HepG2 (cell line): ENCODE measurements around the gene KAZALD1.

Experiments used
- CHD2 ChIP-seq: IDR thresholded peaks from 2 replicates; pipeline ENCODE4 v1.6.1; 2011; ENCODE audit warnings: low read depth, low read length, improper control_type of control experiment
- CTCF ChIP-seq: sonication (generic); formaldehyde crosslinking; IDR thresholded peaks from 2 replicates; pipeline ENCODE4 v1.5.0; 2020; ENCODE audit warnings: mild to moderate bottlenecking, missing genetic modification reagents, moderate library complexity
- ELK4 ChIP-seq: sonication (generic); formaldehyde crosslinking; IDR thresholded peaks from 2 replicates; pipeline ENCODE4 v1.9.0; 2021; ENCODE audit warnings: missing genetic modification reagents, borderline replicate concordance
- HNF4A ChIP-seq: sonication (generic); formaldehyde crosslinking; IDR thresholded peaks from 2 replicates; pipeline ENCODE4 v1.4.0; 2020; ENCODE audit warnings: missing genetic modification reagents
- MAX ChIP-seq: IDR thresholded peaks from 2 replicates; pipeline ENCODE4 v1.6.1; 2012; ENCODE audit warnings: inconsistent platforms
- PBX3 ChIP-seq: sonication (generic); formaldehyde crosslinking; IDR thresholded peaks from 2 replicates; pipeline ENCODE4 v1.8.1; 2023; ENCODE audit warnings: missing genetic modification reagents, inconsistent platforms, borderline replicate concordance
- REST ChIP-seq, 2 experiments: IDR thresholded peaks; 2 replicates each; pipeline ENCODE4 v1.6.1; 2011 to 2012; ENCODE audit warnings: low read length in 2 of 2, borderline replicate concordance in 1 of 2, low read depth in 1 of 2, mild to moderate bottlenecking in 1 of 2, moderate library complexity in 1 of 2
- SMAD3 ChIP-seq: sonication (generic); formaldehyde crosslinking; IDR thresholded peaks from 2 replicates; pipeline ENCODE4 v1.4.0; 2020; ENCODE audit warnings: missing genetic modification reagents
- SNRNP70 ChIP-seq: fragments of 200-400 bp; formaldehyde crosslinking; IDR thresholded peaks from 2 replicates; pipeline ENCODE4 v1.6.1; 2017; ENCODE audit warnings: mild to moderate bottlenecking, low read depth, low read length, moderate library complexity
- ZMAT5 ChIP-seq: sonication (generic); formaldehyde crosslinking; IDR thresholded peaks from 2 replicates; pipeline ENCODE4 v1.5.0; 2020; ENCODE audit warnings: mild to moderate bottlenecking, low read depth, missing genetic modification reagents, borderline replicate concordance
- ZNF124 ChIP-seq: sonication (generic); formaldehyde crosslinking; IDR thresholded peaks from 2 replicates; pipeline ENCODE4 v1.4.0; 2020; ENCODE audit warnings: missing genetic modification reagents
- ZNF18 ChIP-seq: sonication (generic); formaldehyde crosslinking; IDR thresholded peaks from 2 replicates; pipeline ENCODE4 v1.8.0; 2022; ENCODE audit warnings: mild to moderate bottlenecking, missing genetic modification reagents; ENCODE audit not compliant: insufficient replicate concordance
- ZNF512 ChIP-seq: sonication (generic); formaldehyde crosslinking; IDR thresholded peaks from 2 replicates; pipeline ENCODE4 v1.4.0; 2020; ENCODE audit warnings: mild to moderate bottlenecking, missing genetic modification reagents
- ZNF775 ChIP-seq: sonication (generic); formaldehyde crosslinking; IDR thresholded peaks from 2 replicates; pipeline ENCODE4 v1.4.0; 2020; ENCODE audit warnings: missing genetic modification reagents, mild to moderate bottlenecking, moderate library complexity, borderline replicate concordance

- TF ChIP-seq PBX3 (no peak), CTCF (CRISPR knock-in tag) (0 out of 2 replicates have a peak, but pooled peaks have one; percentile 13), ZNF512 (CRISPR knock-in tag) (no peak), REST (IDR thresholded peaks at IDR 0.05; ENCODE audit: borderline replicate concordance in 1 of 2, low read depth in 1 of 2, low read length in 2 of 2) (peak in 1 of 2 experiments; percentile 38; a peak in 2 of 4 replicates), HNF4A (CRISPR knock-in tag) (no peak), ZNF124 (CRISPR knock-in tag) (no peak), MAX (no peak), ZNF775 (CRISPR knock-in tag) (no peak), CHD2 (no peak), ZNF18 (CRISPR knock-in tag) (no peak), ELK4 (no peak), SNRNP70 (no peak), SMAD3 (CRISPR knock-in tag) (no peak), ZMAT5 (CRISPR knock-in tag) (no peak)
Observed at GRCh38 chr10:101092881-101093354, 31.1 kb downstream of the KAZALD1 start.
